SU-DHL-6 (cell line): Measurements from ENCODE around the gene SHROOM4.

Experiments
- EZH2phosphoT487 ChIP-seq: fragments of 200-600 bp; sonication (generic), shearing (Covaris generic); conservative IDR thresholded peaks from 2 replicates; pipeline ENCODE4 v1.6.1; 2018; ENCODE audit warnings: mild to moderate bottlenecking, antibody characterized with exemption, low read length, moderate library complexity, mixed read lengths
- TF ChIP-seq, protein P1 (sequence below): fragments of 200-600 bp; sonication (generic); IDR thresholded peaks from one replicate; pipeline ENCODE4 v1.5.1; 2017; ENCODE audit warnings: antibody characterized with exemption, mild to moderate bottlenecking, low read length, moderate library complexity; ENCODE audit not compliant: insufficient read depth, poor library complexity, severe bottlenecking

DNA sequence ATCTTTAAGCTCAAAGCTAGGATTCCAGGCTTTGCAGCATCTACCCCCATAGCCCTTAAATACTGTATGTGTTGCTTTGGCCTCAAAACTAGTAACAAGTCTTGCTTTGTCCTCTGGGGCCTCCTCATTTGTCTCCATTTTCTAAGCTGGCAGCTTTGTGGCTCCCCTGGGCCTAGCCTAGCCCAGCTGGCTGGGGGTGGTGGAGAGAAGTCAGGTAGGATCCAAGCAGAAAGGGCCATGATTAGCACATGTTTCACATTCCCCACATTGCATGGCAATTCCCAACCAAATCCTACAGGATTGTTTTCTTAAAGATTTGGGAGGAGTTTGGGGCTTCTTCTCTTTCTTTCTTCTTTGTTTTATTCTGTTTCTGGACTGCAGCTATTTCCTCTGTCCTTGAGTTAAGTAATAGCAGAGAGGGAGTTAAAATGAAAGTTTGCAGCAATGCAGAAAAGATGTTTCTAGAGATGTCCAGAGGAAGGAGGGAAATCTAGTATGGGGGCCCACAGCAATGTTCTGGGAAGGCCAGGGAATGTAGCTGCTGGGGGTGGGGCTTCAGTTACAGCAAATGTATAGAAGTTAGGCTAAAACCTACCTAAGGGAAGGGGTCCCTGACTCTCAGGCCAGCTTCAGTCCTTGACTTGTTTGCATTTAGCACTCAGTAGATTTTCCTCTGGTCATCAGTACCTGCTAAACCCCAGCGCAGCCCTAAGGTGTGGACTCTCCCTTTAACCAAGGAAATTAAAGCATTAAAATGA is 92.1 kb downstream of the SHROOM4 start:
- TF ChIP-seq, protein P1, sequence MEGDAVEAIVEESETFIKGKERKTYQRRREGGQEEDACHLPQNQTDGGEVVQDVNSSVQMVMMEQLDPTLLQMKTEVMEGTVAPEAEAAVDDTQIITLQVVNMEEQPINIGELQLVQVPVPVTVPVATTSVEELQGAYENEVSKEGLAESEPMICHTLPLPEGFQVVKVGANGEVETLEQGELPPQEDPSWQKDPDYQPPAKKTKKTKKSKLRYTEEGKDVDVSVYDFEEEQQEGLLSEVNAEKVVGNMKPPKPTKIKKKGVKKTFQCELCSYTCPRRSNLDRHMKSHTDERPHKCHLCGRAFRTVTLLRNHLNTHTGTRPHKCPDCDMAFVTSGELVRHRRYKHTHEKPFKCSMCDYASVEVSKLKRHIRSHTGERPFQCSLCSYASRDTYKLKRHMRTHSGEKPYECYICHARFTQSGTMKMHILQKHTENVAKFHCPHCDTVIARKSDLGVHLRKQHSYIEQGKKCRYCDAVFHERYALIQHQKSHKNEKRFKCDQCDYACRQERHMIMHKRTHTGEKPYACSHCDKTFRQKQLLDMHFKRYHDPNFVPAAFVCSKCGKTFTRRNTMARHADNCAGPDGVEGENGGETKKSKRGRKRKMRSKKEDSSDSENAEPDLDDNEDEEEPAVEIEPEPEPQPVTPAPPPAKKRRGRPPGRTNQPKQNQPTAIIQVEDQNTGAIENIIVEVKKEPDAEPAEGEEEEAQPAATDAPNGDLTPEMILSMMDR = no peak
- TF ChIP-seq EZH2phosphoT487 = no peak
